CD4-positive, alpha-beta T cell treated with Interferon gamma for 1 hour (primary cell): ENCODE results near the gene ARL10.

Experiments
- DNase-seq: peaks from one replicate; pipeline ENCODE4 v3.0.0-alpha.2; 2020

ARL10 gene

GRCh38 chr5:176413255-176413565, 47.9 kb downstream of the ARL10 start:
- DNase-seq, result no peak

DNA sequence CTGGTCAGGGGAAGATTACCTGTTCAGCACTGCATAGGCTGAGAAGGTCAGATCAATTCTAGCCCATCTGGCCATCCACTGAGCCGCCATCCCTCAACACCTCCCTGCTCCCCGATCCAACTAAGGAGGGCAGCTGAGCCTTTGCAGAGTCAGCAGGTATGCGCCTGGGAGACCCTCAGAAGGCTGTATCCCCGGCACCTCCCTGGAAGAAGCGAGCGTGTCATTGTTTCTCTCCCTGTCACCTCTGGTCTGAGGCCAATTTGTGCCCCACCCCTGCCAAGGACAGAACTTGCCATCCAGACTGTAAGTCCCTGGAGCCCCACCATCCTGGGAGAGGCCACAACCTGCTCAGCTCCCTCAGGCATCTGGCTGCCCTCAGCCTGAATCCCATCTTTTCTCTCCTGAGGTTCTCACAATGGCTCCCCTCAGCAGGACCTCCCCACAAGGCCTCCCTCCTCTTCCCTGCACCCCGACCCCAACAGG, 48.5 kb downstream of the ARL10 start:
- no peak for DNase-seq

DNA sequence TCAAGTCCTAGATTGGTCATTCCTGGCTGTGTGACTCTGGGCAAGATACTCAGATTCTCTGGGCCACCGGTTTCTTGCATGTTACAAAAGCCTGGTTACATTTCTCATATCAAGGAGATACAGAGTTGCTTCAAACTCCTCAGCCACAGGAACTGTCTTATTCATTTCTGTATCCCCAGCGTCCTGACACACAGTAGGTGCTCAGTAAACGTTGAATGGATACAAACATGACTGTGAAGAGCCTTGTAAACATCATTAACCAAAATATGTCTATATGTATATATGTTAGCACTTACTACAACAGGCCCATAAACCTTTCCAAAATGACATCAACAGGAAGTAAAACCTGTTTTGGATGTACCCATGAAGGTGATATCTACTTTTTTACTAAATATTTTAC, 49.4 kb downstream of the ARL10 start:
- no peak for DNase-seq

DNA sequence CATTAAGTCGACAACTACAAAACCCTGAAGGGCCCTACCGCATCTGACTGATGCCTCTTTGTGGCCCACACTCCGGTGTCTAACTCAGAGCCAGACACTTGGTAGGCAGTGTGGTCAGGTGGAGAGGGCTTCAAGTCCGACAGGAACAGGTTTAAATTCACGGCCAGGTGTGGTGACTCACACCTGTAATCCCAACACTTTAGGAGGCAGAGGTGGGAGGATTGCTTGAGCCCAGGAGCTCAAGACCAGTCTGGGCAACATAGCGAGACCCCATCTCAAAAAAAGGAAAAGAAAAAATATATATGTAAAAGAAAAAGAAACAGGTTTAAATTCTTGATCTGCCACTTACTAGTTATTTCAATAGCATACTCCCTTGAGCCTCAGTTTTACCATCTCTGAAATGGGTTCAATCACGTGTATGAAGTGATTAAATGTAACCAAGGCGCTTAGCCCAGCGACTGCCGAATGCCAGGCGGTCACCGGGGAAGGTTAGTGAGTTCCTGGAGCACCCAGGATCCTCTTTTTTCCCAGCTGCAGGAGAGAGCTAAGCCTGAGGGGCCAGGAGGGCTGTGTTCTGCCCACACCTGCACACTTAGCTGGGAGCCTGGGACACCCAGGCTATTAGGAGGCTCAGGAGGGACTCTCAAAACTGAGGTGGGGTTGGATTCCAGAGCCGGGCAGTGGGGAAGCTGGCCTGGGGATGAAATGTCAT, 50.1 kb downstream of the ARL10 start:
- DNase-seq, result no peak

DNA sequence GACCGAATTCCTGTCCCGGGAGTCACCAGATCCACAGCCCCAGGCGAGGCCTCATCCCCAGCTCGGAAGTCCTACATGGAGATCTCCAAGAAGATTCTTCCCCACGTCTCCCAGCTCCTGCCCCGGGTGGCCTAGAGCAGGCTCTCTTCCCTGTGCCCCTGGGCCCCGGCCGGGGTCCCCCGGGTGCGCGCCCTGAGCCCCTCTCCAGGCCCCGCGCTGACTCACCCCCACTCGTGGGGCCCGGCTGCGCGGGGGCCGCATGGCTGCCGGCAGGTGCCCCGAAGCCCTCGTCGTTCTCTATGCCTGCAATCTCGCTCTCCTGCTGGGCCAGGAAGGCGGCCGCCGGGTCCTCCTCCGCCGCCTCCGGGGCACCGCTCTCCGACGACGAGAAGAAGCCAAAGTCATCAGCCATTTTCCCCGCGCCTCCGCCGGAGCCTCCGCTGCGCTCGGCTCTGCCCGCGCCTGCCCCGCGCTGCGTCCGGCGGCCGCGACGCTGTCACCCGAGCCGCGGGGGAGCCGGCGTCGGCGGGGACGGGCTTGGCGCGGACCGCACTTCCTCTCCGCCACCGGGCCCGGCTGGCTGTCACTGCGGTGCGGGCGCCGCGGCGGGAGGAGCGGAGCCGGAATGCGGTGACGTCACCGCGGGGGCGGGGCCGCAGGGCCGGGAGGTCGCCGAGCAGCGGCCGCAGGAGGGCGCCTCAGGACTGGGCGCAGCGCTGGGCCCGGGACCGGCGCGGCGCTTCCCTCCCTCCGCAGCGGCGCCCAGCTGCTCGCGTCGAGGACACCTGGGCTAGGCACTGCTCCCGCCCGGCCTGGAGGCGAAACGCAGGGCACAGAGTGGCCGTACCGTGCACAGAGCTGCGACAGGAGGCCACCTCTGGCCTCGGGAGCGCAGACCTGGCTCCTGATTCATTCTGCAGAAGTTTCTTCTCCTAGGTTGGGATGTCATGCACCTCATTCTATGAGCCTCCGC, 51.0 kb downstream of the ARL10 start, which contains the start of gene CLTB:
Gene CLTB (minus strand): TSS at position 588 of the 973 bp plus-strand sequence. CDS start 176 bp downstream, at position 412.
- peak; percentile 90 for DNase-seq

GRCh38 chr5:176416965-176417364, 51.7 kb downstream of the ARL10 start:
- DNase-seq, result no peak

GRCh38 chr5:176418251-176418650, 53.0 kb downstream of the ARL10 start:
- DNase-seq, result no peak

DNA sequence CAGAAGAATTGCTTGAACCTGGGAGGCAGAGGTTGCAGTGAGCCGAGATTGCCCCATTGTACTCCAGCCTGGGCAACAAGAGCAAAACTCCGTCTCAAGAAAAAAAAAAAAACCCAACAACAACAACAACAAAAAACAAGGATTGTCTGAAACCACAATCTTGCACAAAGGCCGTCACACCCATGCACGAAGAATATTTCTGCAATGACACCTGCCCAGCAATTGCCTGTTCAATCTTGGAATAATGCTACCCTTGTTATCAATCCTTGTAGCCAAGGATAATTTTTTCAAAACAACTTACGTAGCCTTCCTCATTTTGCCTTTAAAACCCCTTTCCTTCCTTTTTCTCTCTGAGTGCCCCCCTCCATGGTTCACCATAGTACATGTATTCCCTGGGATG, 54.8 kb downstream of the ARL10 start:
- DNase-seq, result no peak

GRCh38 chr5:176420972-176421544, 55.8 kb downstream of the ARL10 start:
- DNase-seq, result no peak

DNA sequence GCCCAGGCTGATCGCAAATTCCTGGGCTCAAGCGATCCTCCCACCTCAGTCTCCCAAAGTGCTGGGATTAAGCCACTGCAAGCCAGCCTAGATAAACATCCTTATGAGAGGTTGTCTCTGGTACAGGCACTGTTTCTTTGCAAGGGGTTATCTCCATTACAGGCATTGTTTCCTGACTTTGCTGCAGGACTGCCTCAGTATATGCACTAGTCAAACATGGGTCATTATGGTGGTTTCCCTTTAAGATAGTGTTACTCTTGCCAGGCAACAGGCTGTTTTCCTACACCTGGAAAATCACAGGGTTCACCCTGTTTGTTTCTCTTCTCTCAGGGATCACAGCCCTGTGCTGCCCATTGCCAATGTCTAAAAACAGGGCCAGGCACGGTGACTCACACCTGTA, 58.9 kb downstream of the ARL10 start:
- no peak for DNase-seq

DNA sequence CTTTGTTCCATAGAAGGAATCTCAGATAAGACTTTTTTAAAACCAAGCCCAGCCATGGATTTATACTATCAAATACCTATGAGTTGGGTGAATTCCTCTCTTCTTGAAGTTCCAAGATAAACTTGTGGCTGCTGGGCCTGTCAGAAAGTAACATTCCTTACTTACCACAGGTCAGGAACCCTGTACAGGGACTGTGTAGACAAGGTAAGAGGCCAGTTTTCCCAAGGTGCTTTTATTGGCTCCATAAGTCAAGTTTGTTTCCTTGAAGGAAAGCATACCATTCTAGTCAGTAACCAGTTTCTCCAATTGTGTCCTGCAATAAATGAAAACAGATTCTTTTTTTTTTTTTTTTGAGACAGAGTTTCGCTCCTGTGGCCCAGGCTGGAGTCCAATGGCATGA, 59.9 kb downstream of the ARL10 start:
- DNase-seq, result no peak

DNA sequence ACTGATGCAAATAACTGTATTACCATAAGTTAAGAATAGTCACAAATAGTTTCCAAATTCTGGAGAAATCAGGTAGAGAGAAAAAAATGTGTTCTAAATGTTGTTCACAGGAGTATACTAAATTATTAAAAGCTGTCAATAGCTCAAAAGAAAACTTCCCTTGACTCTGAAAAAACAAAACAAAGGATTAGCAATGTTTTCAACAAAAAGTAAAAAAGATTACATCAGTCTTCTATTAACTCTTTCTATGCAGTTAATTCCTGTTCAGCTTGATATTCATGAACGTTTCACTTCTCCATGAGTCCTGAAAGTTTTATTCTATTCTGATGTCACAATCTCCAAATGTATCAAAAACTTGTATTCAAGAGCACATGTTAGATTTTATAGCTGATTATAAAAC, 60.5 kb downstream of the ARL10 start:
- no peak for DNase-seq

DNA sequence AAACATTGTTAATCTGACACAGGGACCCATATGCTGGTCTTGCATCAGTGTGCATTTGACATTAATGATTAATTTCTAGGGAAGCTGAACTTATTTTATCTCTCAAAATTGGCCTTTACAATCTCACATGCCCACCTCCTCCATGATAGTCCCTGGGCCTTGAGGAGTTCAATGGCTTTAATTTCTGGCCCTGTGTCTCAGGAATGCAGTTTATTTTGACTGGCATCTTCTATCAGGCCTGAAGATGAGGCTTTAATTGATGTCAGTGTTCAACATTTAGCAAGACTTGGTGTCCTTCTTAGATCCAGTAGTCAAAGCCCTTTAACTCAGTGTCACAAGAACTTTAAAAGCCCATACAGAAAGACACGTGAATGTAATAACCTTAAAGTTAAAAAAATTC, 61.6 kb downstream of the ARL10 start:
- DNase-seq, result no peak

DNA sequence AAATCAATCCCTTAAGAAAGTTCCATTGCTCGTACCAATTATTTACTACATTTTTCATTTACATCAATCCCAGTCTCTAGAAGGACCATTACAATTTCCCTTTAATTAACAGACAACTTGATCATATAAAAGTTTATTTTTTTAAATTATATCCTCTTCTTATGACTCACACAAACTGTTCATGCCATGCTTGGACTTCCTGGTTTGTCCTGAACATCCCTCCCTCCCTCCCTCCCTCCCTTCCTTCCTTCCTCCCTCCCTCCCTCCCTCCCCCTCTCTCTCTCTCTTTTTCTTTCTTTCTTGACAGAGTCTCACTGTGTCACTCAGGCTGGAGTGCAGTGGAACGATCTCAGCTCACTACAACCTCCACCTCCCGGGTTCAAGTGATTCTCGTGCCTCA, 62.7 kb downstream of the ARL10 start:
- no peak for DNase-seq

DNA sequence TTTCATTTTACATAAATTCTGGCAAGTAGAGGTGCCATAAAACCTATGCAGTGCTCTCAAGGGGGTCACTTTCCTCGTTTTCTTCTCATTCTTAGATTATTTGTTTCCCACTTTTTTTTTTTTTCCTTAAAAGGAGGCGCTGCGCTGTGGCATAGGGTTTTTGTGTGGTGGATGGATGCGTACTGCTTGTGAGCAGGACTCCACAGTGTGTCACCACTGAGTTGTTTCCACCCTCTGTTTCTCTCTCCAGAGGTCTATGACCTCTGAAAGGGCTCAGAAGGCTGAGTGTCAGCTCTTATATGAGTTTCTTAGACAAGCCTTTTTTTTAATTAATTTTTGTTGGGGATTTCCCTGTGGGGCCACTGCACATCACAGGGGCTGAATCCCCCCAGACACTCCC, 64.7 kb downstream of the ARL10 start:
- no peak for DNase-seq
